GM18520 (cell line): ENCODE measurements around the gene UQCRQ.

Experiments used
- ATAC-seq: cut with Tn5 transposase; IDR thresholded peaks from one replicate; pipeline ENCODE4 v1.9.1; 2021; ENCODE audit not compliant: unreplicated experiment

The UQCRQ gene

GRCh38 chr5:132868754-132869153 is 2.3 kb downstream of the UQCRQ start:
- ATAC-seq = no peak

DNA sequence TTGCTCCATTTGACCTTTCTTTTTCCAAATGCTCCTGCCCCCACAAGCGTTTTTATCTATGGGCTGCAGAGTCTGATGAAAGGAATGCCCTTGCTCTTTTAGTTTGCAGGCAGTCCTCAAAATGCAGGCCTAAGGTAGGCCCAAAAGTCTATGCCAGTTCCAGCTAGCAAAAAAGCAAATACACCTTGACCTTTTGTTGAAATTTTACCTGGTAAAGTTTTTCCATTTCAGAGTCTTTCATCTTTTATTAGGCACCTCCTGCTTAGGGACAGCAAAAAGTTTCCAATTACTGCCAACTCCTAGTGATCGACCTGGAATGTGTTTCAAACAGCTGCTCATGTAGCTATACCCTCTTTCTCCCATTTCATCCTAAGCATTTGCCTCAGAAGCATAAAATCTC is 4.4 kb downstream of the UQCRQ start:
- ATAC-seq = no peak

DNA sequence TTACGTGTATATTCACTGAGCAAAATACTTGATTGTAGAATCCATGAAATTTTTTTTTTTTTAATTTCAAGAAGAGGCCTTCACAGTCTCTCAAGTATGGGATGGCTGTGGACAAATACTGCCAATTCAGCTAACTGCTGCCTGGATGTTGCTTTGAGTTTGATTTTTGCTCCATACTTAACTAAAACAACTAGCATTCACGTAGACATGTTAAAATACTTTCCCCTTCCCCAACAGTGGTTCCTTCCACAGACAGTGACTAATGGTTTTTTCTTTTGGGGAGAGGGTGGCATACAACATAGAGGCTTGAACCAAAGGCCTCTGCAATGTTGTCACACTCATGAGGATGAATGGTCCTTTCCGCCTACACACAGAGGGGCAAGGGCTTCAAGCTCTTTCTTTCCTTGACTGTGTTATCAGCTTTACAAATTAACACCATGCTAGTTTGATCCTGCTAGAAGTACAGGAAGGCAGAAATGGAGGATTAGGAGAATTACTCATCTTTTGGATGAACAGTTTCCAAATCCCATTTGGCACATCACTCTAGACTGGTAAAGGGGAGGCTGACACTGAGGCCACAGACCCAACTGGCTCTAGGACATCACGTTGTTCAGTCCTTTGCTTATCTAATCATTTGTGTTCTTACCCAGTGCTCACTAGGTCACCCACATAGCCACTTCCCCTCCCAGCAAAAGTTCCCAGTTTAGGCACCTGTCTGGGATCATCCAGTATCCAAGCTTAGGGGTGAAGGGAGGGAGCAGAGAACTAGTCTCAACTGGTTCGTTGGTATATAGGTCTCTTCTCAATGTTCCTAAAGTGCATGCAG is 5.2 kb downstream of the UQCRQ start:
- ATAC-seq = no peak

- no peak for ATAC-seq
Observed at GRCh38 chr5:132872788-132873118, 6.3 kb downstream of the UQCRQ start.

GRCh38 chr5:132873119-132873929 is 6.9 kb downstream of the UQCRQ start, which contains the start of gene LEAP2:
TSS of gene LEAP2 (plus strand) at chr5:132873668. CDS start at chr5:132873695, 27 bp downstream.
- ATAC-seq = no peak

GRCh38 chr5:132873930-132874271 is 7.5 kb downstream of the UQCRQ start:
- ATAC-seq = no peak

DNA sequence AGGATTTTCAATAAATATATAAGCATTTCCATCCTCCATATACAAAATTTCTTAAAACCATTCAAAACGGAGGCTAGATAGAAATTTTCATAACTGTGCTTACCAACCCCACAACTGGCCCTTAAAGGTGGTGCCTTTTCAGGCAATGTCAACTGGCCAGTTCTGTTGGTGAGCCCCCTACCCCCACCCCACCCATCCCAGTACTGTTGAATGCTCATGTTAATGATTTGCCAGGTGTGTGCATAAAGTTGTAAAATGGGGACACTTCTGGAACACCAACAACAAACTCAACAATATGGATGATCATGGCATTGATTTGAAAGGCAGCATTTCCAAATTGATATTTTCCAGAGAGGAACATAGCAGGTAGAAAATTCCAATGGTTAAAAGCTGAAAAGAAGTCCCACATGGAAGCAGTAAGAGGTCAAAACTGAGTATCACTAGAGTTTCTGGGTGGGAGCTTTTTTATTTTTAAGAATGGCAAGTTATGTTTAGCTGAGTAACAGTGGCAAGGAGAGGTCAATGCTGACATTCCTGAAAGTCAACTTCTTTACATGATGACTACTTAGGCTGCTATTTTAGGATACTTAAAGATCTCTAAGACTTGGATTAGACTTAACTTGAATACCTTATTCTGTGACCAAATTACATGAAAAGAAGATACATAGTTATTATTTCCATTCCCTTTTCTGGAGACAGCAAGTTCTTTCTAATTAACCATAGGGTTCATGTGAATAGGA is 9.7 kb downstream of the UQCRQ start:
- ATAC-seq = no peak

- ATAC-seq = no peak
Observed at GRCh38 chr5:132877466-132877865, 11.0 kb downstream of the UQCRQ start.

DNA sequence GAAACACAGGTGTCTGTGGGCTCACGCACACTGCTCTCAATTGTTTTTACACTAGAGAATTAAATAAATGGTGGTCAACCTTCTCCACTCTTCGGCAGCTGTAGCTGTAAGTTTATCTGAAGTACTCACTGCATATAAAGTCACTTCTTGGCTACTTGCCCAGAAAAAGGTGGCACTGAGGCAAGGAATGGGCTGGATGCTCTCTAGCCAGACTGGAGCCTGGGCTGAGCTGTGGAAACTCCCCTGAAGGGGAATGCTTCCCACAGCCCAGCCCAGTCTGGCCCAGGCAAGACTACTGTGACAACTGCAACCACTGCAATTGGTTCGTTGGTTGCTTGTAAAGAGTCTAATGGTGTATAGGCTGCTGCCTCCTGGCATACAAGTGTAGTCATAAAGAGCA is 11.5 kb downstream of the UQCRQ start:
- ATAC-seq = no peak

DNA sequence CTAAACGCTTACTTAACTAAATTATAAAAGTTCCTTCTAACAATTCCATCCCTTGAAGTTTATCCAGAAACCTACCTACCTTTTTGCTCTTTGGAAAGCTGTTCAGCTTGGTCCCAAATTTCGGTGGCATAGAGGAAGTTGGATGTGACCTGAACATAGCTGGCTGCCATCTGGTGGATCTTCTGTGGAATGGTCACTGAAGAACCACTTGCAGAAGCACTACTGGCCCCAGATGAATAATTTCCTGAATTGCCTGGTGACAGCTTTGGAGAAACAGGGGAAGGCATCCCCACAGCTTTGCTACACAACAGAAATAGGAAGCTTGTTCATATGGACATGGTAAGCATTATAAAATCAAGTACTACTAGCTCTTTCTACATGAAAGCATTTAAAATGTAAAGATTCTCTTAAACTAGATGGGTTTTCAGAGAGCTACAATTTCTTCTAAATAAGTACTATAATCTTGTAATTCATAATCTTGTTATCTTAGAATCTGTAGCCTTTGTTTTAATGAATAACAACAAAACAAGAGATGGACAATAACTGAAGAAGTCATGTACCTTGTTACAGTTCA is 16.9 kb downstream of the UQCRQ start:
- ATAC-seq = no peak

- ATAC-seq = no peak
Observed at GRCh38 chr5:132884548-132884947, 18.1 kb downstream of the UQCRQ start.

- no peak for ATAC-seq
Observed at GRCh38 chr5:132886064-132886823, 19.8 kb downstream of the UQCRQ start.

- ATAC-seq = no peak
Observed at GRCh38 chr5:132887283-132887682, 20.8 kb downstream of the UQCRQ start.

DNA sequence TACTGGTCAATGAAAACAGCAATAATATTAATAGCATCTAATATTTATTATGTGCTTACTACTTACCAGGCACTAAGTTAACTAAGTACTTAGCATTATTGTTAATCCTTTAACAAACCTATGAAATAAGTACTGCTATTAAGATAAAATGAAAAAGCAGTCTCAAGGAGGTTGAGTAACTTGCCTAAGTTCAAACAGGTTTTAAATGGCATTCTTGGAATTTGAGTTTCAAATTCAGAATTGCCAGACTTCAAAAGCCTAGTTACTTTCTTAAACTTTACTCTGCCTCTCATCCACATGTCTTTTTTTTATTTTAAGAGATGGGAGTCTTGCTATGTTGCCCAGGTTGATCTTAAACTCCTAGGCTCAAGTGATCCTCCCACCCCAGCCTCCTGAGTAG is 23.1 kb downstream of the UQCRQ start:
- ATAC-seq = no peak

GRCh38 chr5:132890817-132891216 is 24.4 kb downstream of the UQCRQ start:
- ATAC-seq = no peak

DNA sequence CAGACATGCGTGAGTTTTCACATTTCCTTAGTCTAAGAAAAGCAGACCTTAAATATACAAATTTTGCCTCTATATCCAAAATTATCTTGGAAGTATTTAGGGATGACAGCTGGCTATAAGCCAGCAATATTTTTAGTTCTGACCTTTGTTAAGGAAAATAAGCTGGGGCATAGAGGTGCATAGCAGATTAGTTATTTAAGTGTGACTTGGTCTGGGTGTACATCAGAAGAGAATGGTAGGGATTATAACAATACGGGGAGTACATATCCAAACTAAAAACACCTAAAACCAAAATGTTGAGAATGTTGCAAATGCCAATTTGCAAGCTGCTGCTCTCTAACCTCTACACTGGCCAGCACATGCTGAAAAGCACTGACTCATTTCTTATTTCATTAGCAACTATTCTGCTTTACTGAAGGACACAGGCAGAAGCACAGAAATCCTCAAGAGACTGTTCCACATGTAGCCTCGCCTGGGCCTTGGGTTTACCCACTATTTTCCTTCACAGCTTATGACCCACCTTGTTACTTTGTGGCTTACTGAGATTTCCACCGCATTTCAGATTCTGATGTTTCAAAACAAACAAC is 29.4 kb downstream of the UQCRQ start:
- no peak for ATAC-seq

- no peak for ATAC-seq
Observed at GRCh38 chr5:132896685-132897084, 30.2 kb downstream of the UQCRQ start.

- no peak for ATAC-seq
Observed at GRCh38 chr5:132898094-132898493, 31.7 kb downstream of the UQCRQ start.

DNA sequence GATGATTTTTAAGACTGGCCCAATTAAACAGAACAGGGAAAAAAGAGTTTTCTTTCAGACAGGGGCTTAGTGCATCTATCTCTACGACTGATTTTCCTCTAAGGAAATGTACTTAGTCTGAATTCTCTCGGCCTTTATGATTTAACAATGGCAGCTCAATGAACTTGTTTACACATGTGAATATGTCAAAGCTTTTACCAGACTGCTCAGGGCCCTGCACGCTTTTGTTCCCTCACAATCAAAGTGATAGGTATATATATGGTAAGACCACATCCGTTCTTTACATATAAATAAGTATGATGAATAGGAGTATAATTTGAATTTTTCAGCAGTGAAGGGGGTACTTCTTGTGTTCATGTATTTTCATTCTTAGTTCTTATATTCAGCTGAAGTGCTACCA is 34.6 kb downstream of the UQCRQ start:
- ATAC-seq = no peak

DNA sequence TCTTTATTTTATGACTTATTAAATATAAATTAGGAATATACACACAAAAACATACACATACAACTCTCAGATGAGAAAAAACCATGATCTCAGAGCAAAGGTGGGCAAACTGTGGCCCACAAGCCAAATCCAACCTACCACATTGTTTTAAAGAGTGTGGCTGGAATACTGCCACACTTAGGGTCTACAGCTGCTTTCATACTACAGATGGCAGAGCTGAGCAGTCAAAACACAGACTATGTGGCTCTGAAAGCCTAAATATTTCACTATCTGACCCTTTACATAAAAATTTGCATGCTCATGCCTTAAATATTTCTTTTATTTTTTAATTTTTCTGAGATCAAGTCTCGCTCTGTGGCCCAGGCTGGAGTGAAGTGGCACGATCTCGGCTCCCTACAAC is 35.3 kb downstream of the UQCRQ start:
- no peak for ATAC-seq
